IMR-90 (cell line): ENCODE data around the gene ATXN1. TPM values are rescaled to one million over a fixed set of nuclear protein-coding genes. Genes with fewer than 3 reads are reported as not detected.

ENCODE experiments used
- ATAC-seq: fragments of 200-7000 bp; cut with Tn5 transposase; 2 replicates; pipeline ENCODE4 v1.9.1; 2020; ENCODE audit warnings: low read depth, mild to moderate bottlenecking, moderate library complexity
- BruUV-seq: library from RNA; stranded (reverse); fragments of 400-500 nt; replicated peaks from 2 replicates; lab custom pipeline; 2021; lab: Mats Ljungman, UMichigan
- CTCF ChIA-PET: fragments of 300-600 bp; formaldehyde crosslinking; extraction: SDS; loops from one replicate; lab custom pipeline; 2021; ENCODE audit warnings: antibody characterized with exemption; lab: Yijun Ruan, JAX
- POLR2A ChIA-PET: fragments of 300-600 bp; sonication (Branson Sonifier 250); formaldehyde crosslinking; loops from one replicate; lab custom pipeline; 2022; ENCODE audit warnings: antibody characterized with exemption; ENCODE audit not compliant: unreplicated experiment; lab: Charles Lee
- DNase-seq: peaks from one replicate; pipeline ENCODE4 v3.0.0; 2013
- H2AFZ ChIP-seq: replicated peaks from 2 replicates; pipeline ENCODE3; 2013; ENCODE audit warnings: low read length, mild to moderate bottlenecking; ENCODE audit not compliant: poor library complexity
- H2AK5ac ChIP-seq: 2 replicates; pipeline ENCODE4 v1.6.1; 2013; ENCODE audit warnings: low read depth, low read length, inconsistent platforms
- H2AK9ac ChIP-seq: replicated peaks from 2 replicates; pipeline ENCODE3; 2013; ENCODE audit warnings: mild to moderate bottlenecking, low read depth, low read length, moderate library complexity; ENCODE audit not compliant: poor library complexity
- H2BK120ac ChIP-seq: 2 replicates; pipeline ENCODE4 v1.6.1; 2013; ENCODE audit warnings: low read depth, low read length, inconsistent platforms
- H2BK15ac ChIP-seq: 3 replicates; pipeline ENCODE4 v1.6.1; 2013; ENCODE audit warnings: low read depth, low read length, inconsistent platforms
- H2BK20ac ChIP-seq: 2 replicates; pipeline ENCODE4 v1.6.1; 2013; ENCODE audit warnings: low read depth, mild to moderate bottlenecking, inconsistent platforms, low read length, moderate library complexity
- H2BK5ac ChIP-seq: 2 replicates; pipeline ENCODE4 v1.6.1; 2013; ENCODE audit warnings: mild to moderate bottlenecking, low read depth, low read length, inconsistent platforms; ENCODE audit not compliant: poor library complexity, severe bottlenecking
- H3K14ac ChIP-seq: replicated peaks from 2 replicates; pipeline ENCODE4 v1.6.1; 2013; ENCODE audit warnings: low read depth, low read length, inconsistent platforms
- H3K18ac ChIP-seq: 2 replicates; pipeline ENCODE4 v1.6.1; 2013; ENCODE audit warnings: low read depth, low read length, control low read depth
- H3K23ac ChIP-seq: 2 replicates; pipeline ENCODE4 v1.6.1; 2013; ENCODE audit warnings: low read depth, low read length, inconsistent platforms
- H3K27ac ChIP-seq: 2 replicates; pipeline ENCODE4 v1.5.1; 2013; ENCODE audit warnings: mild to moderate bottlenecking, control low read depth, low read length; ENCODE audit not compliant: insufficient read depth
- H3K27me3 ChIP-seq: 2 replicates; pipeline ENCODE4 v1.6.1; 2013; ENCODE audit warnings: low read length; ENCODE audit not compliant: control insufficient read depth, insufficient read depth
- H3K36me3 ChIP-seq: 2 replicates; pipeline ENCODE4 v1.6.1; 2013; ENCODE audit warnings: low read length, mixed read lengths; ENCODE audit not compliant: control insufficient read depth, insufficient read depth
- H3K4ac ChIP-seq: 2 replicates; pipeline ENCODE4 v1.6.1; 2013; ENCODE audit warnings: low read depth, low read length, inconsistent platforms
- H3K4me1 ChIP-seq: 2 replicates; pipeline ENCODE4 v1.6.1; 2013; ENCODE audit warnings: low read length, mixed read lengths; ENCODE audit not compliant: control insufficient read depth, insufficient read depth
- H3K4me2 ChIP-seq: 2 replicates; pipeline ENCODE4 v1.6.1; 2013; ENCODE audit warnings: low read depth, mild to moderate bottlenecking, control low read depth, low read length, moderate library complexity
- H3K4me3 ChIP-seq: 2 replicates; pipeline ENCODE4 v1.5.1; 2013; ENCODE audit warnings: low read depth, mild to moderate bottlenecking, control low read depth, low read length, moderate library complexity; ENCODE audit not compliant: insufficient read depth
- H3K56ac ChIP-seq: 2 replicates; pipeline ENCODE4 v1.6.1; 2013; ENCODE audit warnings: low read length, inconsistent platforms; ENCODE audit not compliant: insufficient read depth; ENCODE audit errors: extremely low read depth
- H3K79me1 ChIP-seq, 2 experiments: 2 replicates each; pipeline ENCODE4 v1.6.1; 2013; ENCODE audit warnings: low read length in 2 of 2, inconsistent platforms in 1 of 2, low read depth in 1 of 2
- H3K9ac ChIP-seq: 2 replicates; pipeline ENCODE4 v1.6.1; 2013; ENCODE audit warnings: low read depth, low read length, control low read depth
- H3K9me1 ChIP-seq: 2 replicates; pipeline ENCODE4 v1.6.1; 2013; ENCODE audit warnings: low read length, inconsistent platforms; ENCODE audit not compliant: insufficient read depth
- H3K9me3 ChIP-seq: 2 replicates; pipeline ENCODE4 v1.6.1; 2013; ENCODE audit warnings: low read length; ENCODE audit not compliant: control insufficient read depth, insufficient read depth
- H4K20me1 ChIP-seq: 2 replicates; pipeline ENCODE4 v1.6.1; 2013; ENCODE audit warnings: low read length, inconsistent platforms; ENCODE audit not compliant: insufficient read depth
- H4K5ac ChIP-seq: 2 replicates; pipeline ENCODE4 v1.6.1; 2013; ENCODE audit warnings: mild to moderate bottlenecking, low read depth, low read length, control low read depth
- H4K8ac ChIP-seq, 2 experiments: 2 replicates each; pipeline ENCODE4 v1.6.1; 2013; ENCODE audit warnings: low read depth in 2 of 2, low read length in 2 of 2, control low read depth in 1 of 2, inconsistent platforms in 1 of 2
- H4K91ac ChIP-seq: 2 replicates; pipeline ENCODE4 v1.6.1; 2013; ENCODE audit warnings: low read depth, low read length, inconsistent platforms; ENCODE audit not compliant: insufficient read depth
- RCOR1 ChIP-seq: IDR thresholded peaks from 2 replicates; pipeline ENCODE4 v1.6.1; 2012; ENCODE audit warnings: mild to moderate bottlenecking, low read length, improper control_type of control experiment; ENCODE audit not compliant: insufficient replicate concordance
- WGBS, 2 experiments: methylation state at CpG; one replicate each; pipeline versions ENCODE4 v1.1.5 to v1.1.7; 2013; ENCODE audit warnings: missing lambda C conversion rate in 2 of 2; ENCODE audit not compliant: insufficient read length in 1 of 2; ENCODE audit errors: extremely low coverage in 2 of 2; 5-methylcytosine and 5-hydroxymethylcytosine counted together
- dilution Hi-C: fragments of 300-500 bp; cut with HindIII; formaldehyde crosslinking; loops from one replicate; pipeline ENCODE4 v1.14.3; 2018; ENCODE audit warnings: low sequenced_read_pairs; ENCODE audit not compliant: unreplicated experiment
- in situ Hi-C: fragments of 300-500 bp; cut with MboI; formaldehyde crosslinking; loops from 3 replicates; pipeline ENCODE4 v1.14.3; 2019; ENCODE audit warnings: low sequenced_read_pairs, inconsistent platforms, mixed read lengths
- intact Hi-C: fragments of 100-400 bp; cut with micrococcal nuclease; formaldehyde crosslinking; loops from 2 replicates; pipeline ENCODE4 v1.10.0; 2022
- polyA plus RNA-seq, 3 experiments: library from polyadenylated mRNA; depleted of rRNA; stranded (reverse); fragments of >200 nt; gene quantifications; 2 replicates each; pipeline ENCODE4 v1.2.3, GENCODE V29; 2012; ENCODE audit warnings: low replicate concordance in 1 of 3
- total RNA-seq: library from RNA; depleted of rRNA; stranded (reverse); fragments of >200 nt; gene quantifications from 2 replicates; pipeline ENCODE4 v1.2.3, GENCODE V29; 2012

Gene ATXN1
- total and polyA plus RNA-seq, 2 of the 4 experiments (the other 2 are of a cell fraction) = 7.3 to 11.1 TPM

- H4K20me1 ChIP-seq = no peaks in the 10 kb centered on the region
- H2BK120ac ChIP-seq = no peak overlapping the region
- no peaks in the 10 kb centered on the region for H3K79me1 ChIP-seq
- no peak overlapping the region for H2AK9ac ChIP-seq
- no peak overlapping the region for H3K4me2 ChIP-seq
- H4K91ac ChIP-seq = no peak overlapping the region
- no peaks in the 10 kb centered on the region for H3K4me1 ChIP-seq
- ChIA-PET POLR2A (no interaction called here), CTCF (interaction anchor here (0.9 kb wide), 1 partner anchor 29 kb away, joined by 3 read pairs; no protein-coding TSS in a partner anchor)
- no peak overlapping the region for H2BK5ac ChIP-seq
- no peaks in the 10 kb centered on the region for H3K36me3 ChIP-seq
- ATAC-seq = no peak
- no peak overlapping the region for H4K5ac ChIP-seq
- H2AFZ ChIP-seq = no peak overlapping the region
- no peak overlapping the region for H2BK20ac ChIP-seq
- no peak overlapping the region for H3K9ac ChIP-seq
- intact Hi-C loops (no loop called here), in situ Hi-C loops (no loop called here), dilution Hi-C loops (no loop called here)
- H3K14ac ChIP-seq = no peak overlapping the region
- no peak overlapping the region for H3K23ac ChIP-seq
- no peak overlapping the region for H2AK5ac ChIP-seq
- H3K27me3 ChIP-seq = no peaks in the 10 kb centered on the region
- BruUV-seq = no TSS peak
- no peaks in the 10 kb centered on the region for H3K9me3 ChIP-seq
- H3K27ac ChIP-seq = no peak overlapping the region
- H3K18ac ChIP-seq = no peak overlapping the region
- no peak for TF ChIP-seq RCOR1
- 86% methylated on average over 13 of the region's 26 CpGs; no CpG with 5 or more reads in 1 of the 2 experiments for WGBS, 2 experiments
- H3K9me1 ChIP-seq = no peaks in the 10 kb centered on the region; the same call in 1 of the 2 replicates
- H3K56ac ChIP-seq = no peak overlapping the region
- H3K4ac ChIP-seq = no peak overlapping the region
- no peak overlapping the region for H3K4me3 ChIP-seq
- DNase-seq = no peak
- H4K8ac ChIP-seq = no peak overlapping the region
- no peak overlapping the region for H2BK15ac ChIP-seq
Observed at GRCh38 chr6:16288163-16288562, 473.1 kb downstream of the ATXN1 start.
